ENCODE data around the gene OGFOD2.

DNA sequence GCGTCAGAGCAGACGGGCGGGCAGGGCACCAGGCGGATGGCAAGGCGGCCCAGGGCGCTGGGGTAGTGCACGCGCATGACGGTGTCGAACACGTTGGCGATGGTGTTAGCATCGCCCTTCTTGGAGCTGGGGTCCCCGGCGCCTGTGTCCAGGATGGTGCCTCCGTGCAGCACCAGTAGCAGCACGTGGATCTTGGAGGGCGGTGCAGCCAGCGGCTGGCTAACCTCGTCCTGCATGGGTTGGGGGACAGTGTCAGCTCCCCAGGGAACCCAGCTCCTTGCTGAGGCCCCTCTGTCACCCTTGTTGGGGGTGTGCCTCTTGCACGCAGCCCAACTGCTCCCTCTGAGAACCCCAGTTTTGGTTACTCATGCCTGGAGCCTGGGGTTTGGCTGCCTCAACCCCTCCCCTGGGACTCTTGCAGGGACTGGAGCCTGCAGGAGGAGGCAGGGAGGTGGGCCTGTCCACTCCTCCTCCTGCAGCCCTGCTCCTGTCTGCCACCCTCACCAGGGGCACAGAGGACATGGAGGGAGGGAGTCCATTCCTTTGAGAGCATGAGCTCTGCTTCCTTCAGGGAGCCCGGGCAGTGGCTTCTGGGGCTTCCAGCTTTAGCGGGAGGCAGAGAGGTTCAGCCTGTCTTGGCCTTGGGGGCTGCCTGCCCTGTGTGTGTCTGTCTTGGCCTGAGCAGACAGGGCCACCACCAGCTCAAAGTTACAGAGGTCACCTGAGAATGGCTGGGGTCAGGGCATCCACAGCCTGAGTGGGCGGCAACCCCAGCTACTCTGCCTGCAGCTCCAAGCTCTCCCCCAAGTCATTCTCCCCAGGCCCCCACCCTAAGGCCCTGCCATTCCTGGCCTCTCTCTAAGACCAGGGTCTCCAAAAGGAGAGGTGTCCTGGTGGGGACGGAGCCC is 22.6 kb downstream of the OGFOD2 start:
- no peak for TF ChIP-seq EZH2 (IDR thresholded peaks at IDR 0.05; ENCODE audit: borderline replicate concordance, low read length)
- TF ChIP-seq, protein P1, sequence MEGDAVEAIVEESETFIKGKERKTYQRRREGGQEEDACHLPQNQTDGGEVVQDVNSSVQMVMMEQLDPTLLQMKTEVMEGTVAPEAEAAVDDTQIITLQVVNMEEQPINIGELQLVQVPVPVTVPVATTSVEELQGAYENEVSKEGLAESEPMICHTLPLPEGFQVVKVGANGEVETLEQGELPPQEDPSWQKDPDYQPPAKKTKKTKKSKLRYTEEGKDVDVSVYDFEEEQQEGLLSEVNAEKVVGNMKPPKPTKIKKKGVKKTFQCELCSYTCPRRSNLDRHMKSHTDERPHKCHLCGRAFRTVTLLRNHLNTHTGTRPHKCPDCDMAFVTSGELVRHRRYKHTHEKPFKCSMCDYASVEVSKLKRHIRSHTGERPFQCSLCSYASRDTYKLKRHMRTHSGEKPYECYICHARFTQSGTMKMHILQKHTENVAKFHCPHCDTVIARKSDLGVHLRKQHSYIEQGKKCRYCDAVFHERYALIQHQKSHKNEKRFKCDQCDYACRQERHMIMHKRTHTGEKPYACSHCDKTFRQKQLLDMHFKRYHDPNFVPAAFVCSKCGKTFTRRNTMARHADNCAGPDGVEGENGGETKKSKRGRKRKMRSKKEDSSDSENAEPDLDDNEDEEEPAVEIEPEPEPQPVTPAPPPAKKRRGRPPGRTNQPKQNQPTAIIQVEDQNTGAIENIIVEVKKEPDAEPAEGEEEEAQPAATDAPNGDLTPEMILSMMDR (conservative IDR thresholded peaks at IDR 0.05 in 1 of 2, IDR thresholded peaks at IDR 0.05 in 1 of 2; ENCODE audit: extremely low read depth in 1 of 2, insufficient read depth in 1 of 2, low read depth in 1 of 2, low read length in 2 of 2): no peak
